PC-3 (cell line): ENCODE data around the gene SLC34A3.

Experiments used
- CTCF ChIP-seq: fragments of 300-600 bp; sonication (generic); conservative IDR thresholded peaks from 2 replicates; pipeline ENCODE4 v1.5.1; 2017; ENCODE audit warnings: antibody characterized with exemption, low read depth, mild to moderate bottlenecking, low read length
- EZH2 ChIP-seq: fragments of 300-600 bp; sonication (generic); IDR thresholded peaks from one replicate; pipeline ENCODE4 v1.6.1; 2017; ENCODE audit warnings: antibody characterized with exemption, mild to moderate bottlenecking, low read length; ENCODE audit not compliant: unreplicated experiment
- EZH2phosphoT487 ChIP-seq: fragments of 300-600 bp; sonication (generic); IDR thresholded peaks from 2 replicates; pipeline ENCODE4 v1.6.1; 2018; ENCODE audit warnings: mild to moderate bottlenecking, antibody characterized with exemption, low read length, borderline replicate concordance

GRCh38 chr9:137267933-137268355, 37.2 kb downstream of the SLC34A3 start:
- TF ChIP-seq EZH2 (no peak), CTCF (no peak), EZH2phosphoT487 (no peak)
